DND-41 (cell line): Measurements from ENCODE around the gene SCLT1.

Experiments used
- ATAC-seq: fragments of 200-7000 bp; cut with Tn5 transposase; 3 replicates; pipeline ENCODE4 v1.9.1; 2021; ENCODE audit warnings: low read depth; ENCODE audit not compliant: insufficient read depth
- DNase-seq: peaks from one replicate; pipeline ENCODE4 v3.0.0-alpha.2; 2020
- H2AFZ ChIP-seq: 2 replicates; pipeline ENCODE4 v1.6.0; 2012; ENCODE audit warnings: low read depth, low read length
- H3K27ac ChIP-seq: 2 replicates; pipeline ENCODE4 v1.5.1; 2012; ENCODE audit warnings: low read length, inconsistent platforms
- H3K27me3 ChIP-seq: fragments of 200-600 bp; sonication (generic); 2 replicates; pipeline ENCODE4 v1.6.0; 2012; ENCODE audit warnings: low read length, mild to moderate bottlenecking, inconsistent platforms; ENCODE audit not compliant: insufficient read depth, poor library complexity
- H3K36me3 ChIP-seq: 2 replicates; pipeline ENCODE4 v1.5.1; 2012; ENCODE audit warnings: low read length, inconsistent platforms; ENCODE audit not compliant: insufficient read depth
- H3K4me1 ChIP-seq: 2 replicates; pipeline ENCODE4 v1.5.1; 2012; ENCODE audit warnings: mild to moderate bottlenecking, low read length; ENCODE audit not compliant: insufficient read depth
- H3K4me2 ChIP-seq: 2 replicates; pipeline ENCODE4 v1.6.0; 2012; ENCODE audit warnings: mild to moderate bottlenecking, moderate library complexity, low read length, inconsistent platforms; ENCODE audit not compliant: insufficient read depth
- H3K4me3 ChIP-seq, 2 experiments: fragments of 200-600 bp in 1 of 2; shearing (Covaris generic) in 1 of 2; 2 replicates each; pipeline ENCODE4 v1.5.1; 2012 to 2016; ENCODE audit warnings: inconsistent platforms in 2 of 2, low read length in 2 of 2, mild to moderate bottlenecking in 2 of 2, low read depth in 1 of 2, moderate library complexity in 1 of 2
- H3K79me2 ChIP-seq: 2 replicates; pipeline ENCODE4 v1.6.0; 2012; ENCODE audit warnings: low read length, inconsistent platforms; ENCODE audit not compliant: insufficient read depth
- H3K9ac ChIP-seq: 2 replicates; pipeline ENCODE4 v1.6.0; 2012; ENCODE audit warnings: low read depth, mild to moderate bottlenecking, inconsistent platforms, low read length, moderate library complexity
- H3K9me3 ChIP-seq: 2 replicates; pipeline ENCODE4 v1.5.1; 2012; ENCODE audit warnings: low read length, moderate library complexity, mild to moderate bottlenecking, inconsistent platforms; ENCODE audit not compliant: insufficient read depth, severe bottlenecking
- H4K20me1 ChIP-seq: 2 replicates; pipeline ENCODE4 v1.6.0; 2012; ENCODE audit warnings: low read length; ENCODE audit not compliant: insufficient read depth
- CTCF ChIP-seq: IDR thresholded peaks from 2 replicates; pipeline ENCODE4 v1.5.1; 2012; ENCODE audit warnings: borderline replicate concordance, low read length, moderate library complexity, mild to moderate bottlenecking; ENCODE audit not compliant: poor library complexity, severe bottlenecking; ENCODE audit errors: extremely low read depth
- EZH2 ChIP-seq: IDR thresholded peaks from 3 replicates; pipeline ENCODE4 v1.6.1; 2012; ENCODE audit warnings: borderline replicate concordance, low read depth, mild to moderate bottlenecking, moderate library complexity, low read length, inconsistent platforms; ENCODE audit not compliant: severe bottlenecking

SCLT1 gene

GRCh38 chr4:128863312-128864075, 229.8 kb downstream of the SCLT1 start:
- no peak overlapping the region for H3K4me2 ChIP-seq
- peaks cover 5% of the 10 kb centered on the region; the same call in 1 of the 2 replicates for H3K79me2 ChIP-seq
- TF ChIP-seq EZH2 (no peak), CTCF (peak; percentile 87)
- H3K27me3 ChIP-seq = no peaks in the 10 kb centered on the region
- H4K20me1 ChIP-seq = peaks cover 31% of the 10 kb centered on the region
- H2AFZ ChIP-seq = no peak overlapping the region
- no peak overlapping the region for H3K4me3 ChIP-seq
- no peak overlapping the region for H3K27ac ChIP-seq
- DNase-seq (peak; percentile 55), ATAC-seq (peak; percentile 65)
- no peaks in the 10 kb centered on the region for H3K4me1 ChIP-seq
- no peaks in the 10 kb centered on the region for H3K9me3 ChIP-seq
- H3K36me3 ChIP-seq = peaks cover 99% of the 10 kb centered on the region
- H3K9ac ChIP-seq = no peak overlapping the region

- Histone ChIP-seq H3K4me3 (no peak overlapping the region), H3K4me2 (no peak overlapping the region), H4K20me1 (peaks cover 35% of the 10 kb centered on the region), H3K27me3 (no peaks in the 10 kb centered on the region), H3K79me2 (peaks cover 8% of the 10 kb centered on the region; the same call in 1 of the 2 replicates), H2AFZ (no peak overlapping the region), H3K27ac (no peak overlapping the region), H3K36me3 (peaks cover 99% of the 10 kb centered on the region), H3K9ac (no peak overlapping the region), H3K9me3 (no peaks in the 10 kb centered on the region), H3K4me1 (no peaks in the 10 kb centered on the region)
- DNase-seq (no peak), ATAC-seq (peak; percentile 23)
- TF ChIP-seq EZH2 = no peak
- TF ChIP-seq CTCF = no peak
These were observed 230.6 kb downstream of the SCLT1 start for GRCh38 chr4:128862608-128863311.

DNA sequence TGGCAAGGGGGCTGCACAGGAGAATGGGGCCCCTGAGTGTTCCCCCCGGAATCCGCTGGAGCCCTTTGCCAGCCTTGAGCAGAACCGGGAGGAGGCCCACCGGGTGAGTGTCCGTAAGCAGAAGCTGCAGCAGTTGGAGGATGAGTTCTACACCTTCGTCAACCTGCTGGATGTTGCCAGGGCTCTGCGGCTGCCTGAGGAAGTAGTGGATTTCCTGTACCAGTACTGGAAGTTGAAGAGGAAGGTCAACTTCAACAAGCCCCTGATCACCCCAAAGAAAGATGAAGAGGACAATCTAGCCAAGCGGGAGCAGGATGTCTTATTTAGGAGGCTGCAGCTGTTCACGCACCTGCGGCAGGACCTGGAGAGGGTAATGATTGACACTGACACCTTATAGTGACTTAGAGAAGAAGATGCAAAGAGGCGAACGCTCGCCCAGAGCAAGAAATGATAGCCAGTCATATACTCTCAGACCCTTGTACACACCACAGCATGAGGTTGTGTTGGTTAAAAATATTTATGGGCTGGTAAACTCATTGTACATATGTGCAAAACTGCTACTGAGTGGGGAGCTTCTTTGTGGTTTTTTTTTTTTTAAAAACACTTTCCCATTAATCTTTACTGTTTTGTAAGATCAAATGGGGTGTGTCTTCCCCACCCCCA, 231.4 kb downstream of the SCLT1 start:
- no peaks in the 10 kb centered on the region for H3K27me3 ChIP-seq
- no peak overlapping the region for H3K27ac ChIP-seq
- no peaks in the 10 kb centered on the region for H3K4me1 ChIP-seq
- no peaks in the 10 kb centered on the region for H3K9me3 ChIP-seq
- no peak overlapping the region for H3K9ac ChIP-seq
- ATAC-seq = no peak
- TF ChIP-seq CTCF (no peak), EZH2 (no peak)
- peaks cover 99% of the 10 kb centered on the region for H3K36me3 ChIP-seq
- no peak overlapping the region for H2AFZ ChIP-seq
- peaks cover 9% of the 10 kb centered on the region; the same call in 1 of the 2 replicates for H3K79me2 ChIP-seq
- DNase-seq = no peak
- H3K4me3 ChIP-seq = no peak overlapping the region
- H4K20me1 ChIP-seq = peaks cover 43% of the 10 kb centered on the region
- H3K4me2 ChIP-seq = no peak overlapping the region
